Colonic mucosa (tissue), 4 donors: ENCODE data around the gene ATP5F1D. TPM values are rescaled to one million over a fixed set of nuclear protein-coding genes. Genes with fewer than 3 reads are reported as not detected.

Source experiments
- DNase-seq: peaks from one replicate; pipeline ENCODE4 v3.0.0-alpha.2; 2020
- H3K27ac ChIP-seq: fragments of 200-600 bp; one replicate; pipeline ENCODE4 v1.8.0; 2021
- H3K27me3 ChIP-seq: fragments of 200-600 bp; one replicate; pipeline ENCODE4 v1.8.0; 2021
- H3K36me3 ChIP-seq: fragments of 200-600 bp; one replicate; pipeline ENCODE4 v1.8.0; 2021
- H3K4me1 ChIP-seq: fragments of 200-600 bp; one replicate; pipeline ENCODE4 v1.8.0; 2021; ENCODE audit warnings: mild to moderate bottlenecking
- H3K4me3 ChIP-seq: fragments of 200-600 bp; one replicate; pipeline ENCODE4 v1.8.0; 2021
- H3K9ac ChIP-seq, 2 donors: one replicate each; pipeline ENCODE4 v1.7.0; 2013; ENCODE audit warnings: control low read depth in 2 of 2, low read depth in 2 of 2, low read length in 2 of 2
- H3K9me3 ChIP-seq: fragments of 200-600 bp; one replicate; pipeline ENCODE4 v1.8.0; 2021
- CTCF ChIP-seq: fragments of 200-600 bp; IDR thresholded peaks from one replicate; pipeline ENCODE4 v1.8.0; 2022; ENCODE audit warnings: antibody characterized with exemption, mild to moderate bottlenecking
- intact Hi-C: fragments of 100-400 bp; cut with DNase I; formaldehyde crosslinking; loops from one replicate; pipeline ENCODE4 v1.14.1; 2022
- total RNA-seq, 2 donors: library from RNA; stranded (reverse); fragmentation: NEBNext Ultra II Directional in 1 of 2; extraction: Animal tissue kit (Norgen Biotek cat#: 25700) in 1 of 2; gene quantifications; one replicate each; pipeline ENCODE4 v1.2.1, GENCODE V29; 2021
- donor health status: healthy.
- donor health status: DM: no; HTN: no; CAD: no.
- donor health status: DM: no; HTN: no; CAD: no.

Gene ATP5F1D
- total RNA-seq, 2 donors from 2014 or later, result 359 to 627 TPM

DNA sequence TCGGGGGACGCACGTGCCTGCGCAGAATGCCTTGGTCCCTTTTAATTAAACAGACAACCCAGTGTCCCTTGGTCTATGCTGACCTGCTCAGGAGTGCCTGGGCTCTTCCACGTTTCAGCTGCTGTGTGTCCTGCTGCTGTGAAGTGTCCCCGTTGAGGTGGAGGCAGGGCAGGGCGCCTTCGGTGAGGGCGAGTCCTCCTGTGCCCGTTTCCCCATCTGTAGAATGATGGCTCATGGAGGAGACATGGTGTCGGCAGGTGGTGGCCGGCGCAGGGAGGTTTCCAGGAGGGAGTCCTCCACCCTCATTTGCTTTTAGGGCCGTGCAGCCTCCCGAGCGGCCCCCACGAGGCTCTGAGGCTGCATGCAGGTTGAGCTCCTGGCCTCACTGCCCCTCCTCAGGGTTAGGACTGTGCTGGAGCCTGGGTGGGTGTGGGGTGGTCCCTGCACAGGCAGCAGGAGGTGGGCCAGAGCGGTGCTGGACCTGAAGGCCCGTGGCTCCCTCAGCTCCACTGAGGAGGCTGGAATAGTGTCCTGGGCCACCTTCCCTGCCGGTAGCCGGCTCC lies 27.2 kb upstream of the ATP5F1D start:
- DNase-seq, result no peak
- H3K4me1 ChIP-seq, result peaks cover 25% of the 10 kb centered on the region

GRCh38 chr19:1214862-1215731 lies 26.5 kb upstream of the ATP5F1D start:
- intact Hi-C loops, result no loop called here
- H3K4me3 ChIP-seq, result no peak overlapping the region

More for the DNA sequence above, 27.2 kb upstream of the ATP5F1D start:
- Histone ChIP-seq H3K4me3 (no peak overlapping the region), H3K9me3 (no peaks in the 10 kb centered on the region), H3K9ac (peak overlapping the region in 1 of 2 donors; percentile 82), H3K27me3 (no peaks in the 10 kb centered on the region), H3K36me3 (no peaks in the 10 kb centered on the region), H3K27ac (peak overlapping the region; percentile 72)
- no peak for TF ChIP-seq CTCF
- intact Hi-C loops, result no loop called here

DNA sequence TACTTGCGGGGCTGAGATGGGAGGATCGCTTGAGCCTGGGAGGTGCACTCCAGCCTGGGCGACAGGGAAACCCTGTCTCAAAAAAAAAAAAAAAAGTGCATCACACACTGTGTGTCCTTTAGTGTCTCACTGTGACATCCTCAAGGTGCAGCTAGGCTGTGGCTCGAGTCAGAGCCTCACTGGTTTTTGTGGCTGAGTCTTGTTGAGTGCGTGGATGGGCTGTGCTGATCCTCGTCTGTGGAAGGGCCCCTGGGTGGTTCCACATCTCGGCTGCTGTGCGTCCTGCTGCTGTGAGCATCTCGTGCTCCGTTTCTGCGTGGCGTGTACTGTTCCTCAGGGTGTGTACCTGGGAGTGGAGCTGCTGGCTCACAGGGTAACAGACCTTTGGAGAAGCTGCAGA lies 24.8 kb upstream of the ATP5F1D start:
- Histone ChIP-seq H3K27ac (no peak overlapping the region), H3K4me1 (peaks cover 17% of the 10 kb centered on the region)
- intact Hi-C loops, result no loop called here

More at GRCh38 chr19:1214862-1215731, 26.5 kb upstream of the ATP5F1D start:
- H3K27me3 ChIP-seq, result no peaks in the 10 kb centered on the region
- no peaks in the 10 kb centered on the region for H3K36me3 ChIP-seq
- H3K4me1 ChIP-seq, result peaks cover 21% of the 10 kb centered on the region
- peak overlapping the region; percentile 72 for H3K27ac ChIP-seq
- no peak for TF ChIP-seq CTCF
- no peaks in the 10 kb centered on the region for H3K9me3 ChIP-seq
- H3K9ac ChIP-seq, result peak overlapping the region; percentile 50 to 82
- no peak for DNase-seq

DNA sequence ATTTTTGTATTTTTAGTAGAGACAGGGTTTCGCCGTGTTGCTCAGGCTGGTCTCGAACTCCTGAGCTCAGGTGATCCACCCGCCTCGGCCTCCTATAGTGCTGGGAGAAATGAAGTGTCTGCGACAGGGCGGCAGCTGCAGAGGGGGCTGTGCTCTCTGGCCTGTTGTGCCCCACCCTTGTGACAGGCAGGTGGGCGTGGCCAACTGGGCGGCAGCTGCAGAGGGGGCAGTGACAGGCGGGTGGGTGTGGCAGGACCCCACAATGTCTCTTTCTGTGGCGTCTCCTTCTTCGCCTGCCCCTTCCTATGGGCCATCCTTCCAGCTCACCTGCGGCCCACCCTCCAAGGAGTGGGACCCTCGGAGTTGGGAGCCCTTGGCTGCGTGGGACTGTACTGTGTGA lies 24.2 kb upstream of the ATP5F1D start:
- Histone ChIP-seq H3K4me1 (peaks cover 16% of the 10 kb centered on the region), H3K36me3 (peaks cover 13% of the 10 kb centered on the region)
- DNase-seq, result no peak

More for the DNA sequence above, 24.8 kb upstream of the ATP5F1D start:
- Histone ChIP-seq H3K4me3 (no peak overlapping the region), H3K27me3 (no peaks in the 10 kb centered on the region), H3K9ac (no peak overlapping the region), H3K36me3 (peaks cover 8% of the 10 kb centered on the region), H3K9me3 (no peaks in the 10 kb centered on the region)
- no peak for TF ChIP-seq CTCF
- no peak for DNase-seq

More for the DNA sequence above, 24.2 kb upstream of the ATP5F1D start:
- Histone ChIP-seq H3K9me3 (no peaks in the 10 kb centered on the region), H3K27ac (no peak overlapping the region), H3K9ac (peak overlapping the region; percentile 2 to 26), H3K27me3 (no peaks in the 10 kb centered on the region), H3K4me3 (no peak overlapping the region)
- TF ChIP-seq CTCF, result no peak
- intact Hi-C loops, result no loop called here
